ENCODE measurements around the gene CMBL. TPM values are rescaled to one million over a fixed set of nuclear protein-coding genes. Genes with fewer than 3 reads are reported as not detected.

CMBL gene
- total and polyA plus RNA-seq, 2 donors (not counting 1 experiment from before 2014, with no cell fraction given), result not detected

DNA sequence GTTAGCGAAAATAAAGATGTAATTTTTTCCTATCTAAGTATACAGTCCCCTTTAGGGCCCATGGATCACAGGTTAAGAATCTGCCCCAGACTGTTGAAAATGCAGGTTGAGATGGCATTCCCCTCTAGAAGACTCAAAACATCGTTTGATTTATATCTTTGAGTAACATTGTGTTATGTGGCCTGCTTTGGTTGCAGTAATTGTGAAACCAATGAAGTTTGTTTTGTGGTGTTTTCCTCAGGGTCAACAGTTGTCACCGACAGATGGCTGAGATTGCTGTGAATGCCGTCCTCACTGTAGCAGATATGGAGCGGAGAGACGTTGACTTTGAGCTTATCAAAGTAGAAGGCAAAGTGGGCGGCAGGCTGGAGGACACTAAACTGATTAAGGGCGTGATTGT, 49.8 kb downstream of the CMBL start:
- peaks cover 24% of the 10 kb centered on the region for H3K79me2 ChIP-seq (ENCODE audit: control insufficient read depth, insufficient read depth, low read length)
- ATAC-seq (ENCODE audit: low read depth), result no peak
- POLR2A ChIA-PET, result no interaction called here

DNA sequence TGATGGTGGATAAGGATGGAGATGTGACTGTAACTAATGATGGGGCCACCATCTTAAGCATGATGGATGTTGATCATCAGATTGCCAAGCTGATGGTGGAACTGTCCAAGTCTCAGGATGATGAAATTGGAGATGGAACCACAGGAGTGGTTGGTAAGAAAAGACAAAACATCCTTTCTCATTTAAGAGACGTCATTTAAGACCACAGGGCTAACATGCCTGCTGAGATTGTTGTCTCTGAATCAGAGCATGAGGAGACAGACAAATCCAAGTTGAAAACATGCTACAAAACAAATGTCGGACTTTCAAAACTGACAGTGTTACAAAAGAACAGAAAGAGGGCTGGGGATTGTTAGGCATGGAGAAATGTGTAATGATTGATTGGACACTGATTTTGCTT, 53.0 kb downstream of the CMBL start:
- no peak overlapping the region for H3K27ac Mint-ChIP-seq
- intact Hi-C loops (cut with micrococcal nuclease), result no loop called here
- ChIA-PET POLR2A (interaction anchor here (0.7 kb wide), 1 partner anchor 44 kb away, joined by 6 read pairs; no protein-coding TSS in a partner anchor), CTCF (interaction anchor here (0.9 kb wide), 1 partner anchor 29 kb away, joined by 5 read pairs; no protein-coding TSS in a partner anchor)
- WGBS (ENCODE audit: insufficient coverage), result no CpG with 5 or more reads among the region's 2 CpGs
- Histone ChIP-seq H3K27me3 (replicated peaks in 1 of 4; ENCODE audit: control extremely low read depth in 1 of 4, control insufficient read depth in 3 of 4, insufficient read depth in 4 of 4, low read length in 3 of 4) (no peaks in the 10 kb centered on the region), H3K4me3 (ENCODE audit: control extremely low read depth in 1 of 5, extremely low read depth in 1 of 5, insufficient read depth in 1 of 5, low read depth in 2 of 5, low read length in 4 of 5) (no peak overlapping the region), H3K9ac (ENCODE audit: low read length) (no peak overlapping the region), H3K4me1 (ENCODE audit: control insufficient read depth in 2 of 2, insufficient read depth in 2 of 2, low read length in 2 of 2) (peaks cover 18% of the 10 kb centered on the region in 2 donors), H3K27ac (ENCODE audit: low read length in 2 of 2) (no peak overlapping the region), H4K20me1 (ENCODE audit: control insufficient read depth, insufficient read depth, low read length, poor library complexity, severe bottlenecking) (peaks cover 62% of the 10 kb centered on the region), H2AFZ (ENCODE audit: insufficient read depth, low read depth, low read length, poor library complexity, severe bottlenecking) (no peak overlapping the region), H3K36me3 (replicated peaks in 1 of 2; ENCODE audit: control extremely low read depth in 1 of 2, control insufficient read depth in 1 of 2, extremely low read depth in 1 of 2, insufficient read depth in 2 of 2, low read length in 1 of 2) (peaks cover 20 to 48% of the 10 kb centered on the region in 2 experiments), H3K9me3 (ENCODE audit: control extremely low read depth in 1 of 3, control insufficient read depth in 2 of 3, insufficient read depth in 1 of 3, low read length in 2 of 3) (no peaks in the 10 kb centered on the region), H3K79me2 (ENCODE audit: control insufficient read depth, insufficient read depth, low read length) (peaks cover 55% of the 10 kb centered on the region), H3K4me2 (replicated peaks; ENCODE audit: low read depth, low read length, poor library complexity, severe bottlenecking) (no peak overlapping the region)
- no peaks in the 10 kb centered on the region for H3K27me3 Mint-ChIP-seq
- H3K4me3 Mint-ChIP-seq, result no peak overlapping the region
- DNase-seq, result no peak
- TF ChIP-seq, protein P1, sequence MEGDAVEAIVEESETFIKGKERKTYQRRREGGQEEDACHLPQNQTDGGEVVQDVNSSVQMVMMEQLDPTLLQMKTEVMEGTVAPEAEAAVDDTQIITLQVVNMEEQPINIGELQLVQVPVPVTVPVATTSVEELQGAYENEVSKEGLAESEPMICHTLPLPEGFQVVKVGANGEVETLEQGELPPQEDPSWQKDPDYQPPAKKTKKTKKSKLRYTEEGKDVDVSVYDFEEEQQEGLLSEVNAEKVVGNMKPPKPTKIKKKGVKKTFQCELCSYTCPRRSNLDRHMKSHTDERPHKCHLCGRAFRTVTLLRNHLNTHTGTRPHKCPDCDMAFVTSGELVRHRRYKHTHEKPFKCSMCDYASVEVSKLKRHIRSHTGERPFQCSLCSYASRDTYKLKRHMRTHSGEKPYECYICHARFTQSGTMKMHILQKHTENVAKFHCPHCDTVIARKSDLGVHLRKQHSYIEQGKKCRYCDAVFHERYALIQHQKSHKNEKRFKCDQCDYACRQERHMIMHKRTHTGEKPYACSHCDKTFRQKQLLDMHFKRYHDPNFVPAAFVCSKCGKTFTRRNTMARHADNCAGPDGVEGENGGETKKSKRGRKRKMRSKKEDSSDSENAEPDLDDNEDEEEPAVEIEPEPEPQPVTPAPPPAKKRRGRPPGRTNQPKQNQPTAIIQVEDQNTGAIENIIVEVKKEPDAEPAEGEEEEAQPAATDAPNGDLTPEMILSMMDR (IDR thresholded peaks at IDR 0.05), result no peak
- TF ChIP-seq EZH2 (IDR thresholded peaks at IDR 0.05; ENCODE audit: borderline replicate concordance, insufficient read depth, low read depth, low read length, poor library complexity, severe bottlenecking), result no peak
- peaks cover 29% of the 10 kb centered on the region for H3K4me1 Mint-ChIP-seq
- H3K9me3 Mint-ChIP-seq (ENCODE audit: insufficient read depth), result no peaks in the 10 kb centered on the region
- ATAC-seq (ENCODE audit: low read depth), result no peak

More for the DNA sequence above, 49.8 kb downstream of the CMBL start:
- Mint-ChIP-seq H3K9me3 (ENCODE audit: insufficient read depth) (no peaks in the 10 kb centered on the region), H3K27ac (no peak overlapping the region), H3K4me3 (no peak overlapping the region), H3K4me1 (peaks cover 6% of the 10 kb centered on the region), H3K27me3 (no peaks in the 10 kb centered on the region)
- peaks cover 4 to 6% of the 10 kb centered on the region in 2 donors for H3K4me1 ChIP-seq (ENCODE audit: control insufficient read depth in 2 of 2, insufficient read depth in 2 of 2, low read length in 2 of 2)
- H3K27me3 ChIP-seq (replicated peaks in 1 of 4; ENCODE audit: control extremely low read depth in 1 of 4, control insufficient read depth in 3 of 4, insufficient read depth in 4 of 4, low read length in 3 of 4), result no peaks in the 10 kb centered on the region
- H2AFZ ChIP-seq (ENCODE audit: insufficient read depth, low read depth, low read length, poor library complexity, severe bottlenecking), result no peak overlapping the region
- peaks cover 62% of the 10 kb centered on the region for H4K20me1 ChIP-seq (ENCODE audit: control insufficient read depth, insufficient read depth, low read length, poor library complexity, severe bottlenecking)
- H3K36me3 ChIP-seq (replicated peaks in 1 of 2; ENCODE audit: control extremely low read depth in 1 of 2, control insufficient read depth in 1 of 2, extremely low read depth in 1 of 2, insufficient read depth in 2 of 2, low read length in 1 of 2), result peaks cover 20 to 76% of the 10 kb centered on the region in 2 experiments
- TF ChIP-seq EZH2 (IDR thresholded peaks at IDR 0.05; ENCODE audit: borderline replicate concordance, insufficient read depth, low read depth, low read length, poor library complexity, severe bottlenecking), result no peak
- TF ChIP-seq, protein P1 (IDR thresholded peaks at IDR 0.05), result no peak
- WGBS (ENCODE audit: insufficient coverage), result 98% methylated on average over 6 of the region's 8 CpGs
- H3K27ac ChIP-seq (ENCODE audit: low read length in 2 of 2), result no peak overlapping the region
- H3K9me3 ChIP-seq (ENCODE audit: control extremely low read depth in 1 of 3, control insufficient read depth in 2 of 3, insufficient read depth in 1 of 3, low read length in 2 of 3), result no peaks in the 10 kb centered on the region
- intact Hi-C loops (cut with micrococcal nuclease), result no loop called here
- DNase-seq, result no peak
- H3K4me3 ChIP-seq (ENCODE audit: control extremely low read depth in 1 of 5, extremely low read depth in 1 of 5, insufficient read depth in 1 of 5, low read depth in 2 of 5, low read length in 4 of 5), result no peak overlapping the region
- no peak overlapping the region for H3K4me2 ChIP-seq (replicated peaks; ENCODE audit: low read depth, low read length, poor library complexity, severe bottlenecking)
- no peak overlapping the region for H3K9ac ChIP-seq (ENCODE audit: low read length)
- CTCF ChIA-PET, result no interaction called here

Measured in B cell (primary cell).